Activated T-cell treated with anti-CD3 and anti-CD28 coated beads, Interleukin-2, amount 50 U/mL, for 24 hours (primary cell): ENCODE results near the gene SDC4.

ENCODE experiments used
- DNase-seq: peaks from one replicate; pipeline ENCODE4 v3.0.0-alpha.2; 2020
- H3K27ac Mint-ChIP-seq: 2 replicates; pipeline ENCODE4 v1.8.0; 2020; ENCODE audit warnings: mild to moderate bottlenecking, mixed read lengths
- H3K27me3 Mint-ChIP-seq: 2 replicates; pipeline ENCODE4 v1.8.0; 2020; ENCODE audit warnings: mixed read lengths
- H3K36me3 Mint-ChIP-seq: 2 replicates; pipeline ENCODE4 v1.8.0; 2020; ENCODE audit warnings: low read depth, mixed read lengths
- H3K4me1 Mint-ChIP-seq: 2 replicates; pipeline ENCODE4 v1.8.0; 2020; ENCODE audit warnings: low read depth, mixed read lengths
- H3K4me3 Mint-ChIP-seq: 2 replicates; pipeline ENCODE4 v1.8.0; 2020; ENCODE audit warnings: mild to moderate bottlenecking, moderate library complexity, mixed read lengths
- H3K9me3 Mint-ChIP-seq: 2 replicates; pipeline ENCODE4 v1.8.0; 2020; ENCODE audit warnings: mixed read lengths

SDC4 gene

GRCh38 chr20:45291526-45291925, 56.7 kb downstream of the SDC4 start:
- Mint-ChIP-seq H3K9me3 (no peaks in the 10 kb centered on the region), H3K36me3 (no peaks in the 10 kb centered on the region), H3K4me1 (peaks cover 13% of the 10 kb centered on the region), H3K27ac (no peak overlapping the region), H3K27me3 (peaks cover 62% of the 10 kb centered on the region), H3K4me3 (no peak overlapping the region)
- no peak for DNase-seq

GRCh38 chr20:45290677-45291355, 57.4 kb downstream of the SDC4 start:
- peaks cover 60% of the 10 kb centered on the region for H3K27me3 Mint-ChIP-seq
- peak; percentile 74 for DNase-seq
- H3K9me3 Mint-ChIP-seq: no peaks in the 10 kb centered on the region
- no peaks in the 10 kb centered on the region for H3K36me3 Mint-ChIP-seq
- H3K4me3 Mint-ChIP-seq: no peak overlapping the region
- H3K27ac Mint-ChIP-seq: no peak overlapping the region
- peaks cover 13% of the 10 kb centered on the region for H3K4me1 Mint-ChIP-seq

GRCh38 chr20:45289942-45290676, 58.1 kb downstream of the SDC4 start:
- no peak overlapping the region for H3K27ac Mint-ChIP-seq
- H3K4me1 Mint-ChIP-seq: peaks cover 13% of the 10 kb centered on the region
- no peak overlapping the region for H3K4me3 Mint-ChIP-seq
- H3K36me3 Mint-ChIP-seq: no peaks in the 10 kb centered on the region
- DNase-seq: no peak
- no peaks in the 10 kb centered on the region for H3K9me3 Mint-ChIP-seq
- H3K27me3 Mint-ChIP-seq: peaks cover 54% of the 10 kb centered on the region

GRCh38 chr20:45288860-45289259, 59.4 kb downstream of the SDC4 start:
- Mint-ChIP-seq H3K36me3 (no peaks in the 10 kb centered on the region), H3K27me3 (peaks cover 44% of the 10 kb centered on the region), H3K4me1 (peaks cover 10% of the 10 kb centered on the region), H3K27ac (no peak overlapping the region), H3K9me3 (no peaks in the 10 kb centered on the region), H3K4me3 (no peak overlapping the region)
- DNase-seq: no peak

GRCh38 chr20:45288376-45288775, 59.8 kb downstream of the SDC4 start:
- Mint-ChIP-seq H3K27me3 (peaks cover 41% of the 10 kb centered on the region), H3K4me1 (peaks cover 8% of the 10 kb centered on the region), H3K36me3 (no peaks in the 10 kb centered on the region), H3K4me3 (no peak overlapping the region), H3K27ac (no peak overlapping the region), H3K9me3 (no peaks in the 10 kb centered on the region)
- DNase-seq: no peak

- Mint-ChIP-seq H3K4me1 (no peaks in the 10 kb centered on the region), H3K27me3 (peaks cover 34% of the 10 kb centered on the region), H3K36me3 (no peaks in the 10 kb centered on the region)
Observed at GRCh38 chr20:45283551-45284057, 64.6 kb downstream of the SDC4 start.

GRCh38 chr20:45282700-45283550, 65.3 kb downstream of the SDC4 start:
- peaks cover 32% of the 10 kb centered on the region for H3K27me3 Mint-ChIP-seq
- DNase-seq: no peak
- no peaks in the 10 kb centered on the region for H3K36me3 Mint-ChIP-seq

More at GRCh38 chr20:45283551-45284057, 64.6 kb downstream of the SDC4 start:
- no peaks in the 10 kb centered on the region for H3K9me3 Mint-ChIP-seq
- H3K27ac Mint-ChIP-seq: no peak overlapping the region
- no peak for DNase-seq
- no peak overlapping the region for H3K4me3 Mint-ChIP-seq

GRCh38 chr20:45279992-45280391, 68.2 kb downstream of the SDC4 start:
- DNase-seq: no peak
- Mint-ChIP-seq H3K9me3 (no peaks in the 10 kb centered on the region), H3K4me1 (no peaks in the 10 kb centered on the region), H3K4me3 (no peak overlapping the region), H3K27ac (no peak overlapping the region), H3K27me3 (peaks cover 42% of the 10 kb centered on the region), H3K36me3 (no peaks in the 10 kb centered on the region)

More at GRCh38 chr20:45282700-45283550, 65.3 kb downstream of the SDC4 start:
- H3K9me3 Mint-ChIP-seq: no peaks in the 10 kb centered on the region
- H3K4me3 Mint-ChIP-seq: no peak overlapping the region
- no peak overlapping the region for H3K27ac Mint-ChIP-seq
- no peaks in the 10 kb centered on the region for H3K4me1 Mint-ChIP-seq

- no peak overlapping the region for H3K27ac Mint-ChIP-seq
- H3K9me3 Mint-ChIP-seq: no peaks in the 10 kb centered on the region
- H3K4me1 Mint-ChIP-seq: no peaks in the 10 kb centered on the region
- peaks cover 53% of the 10 kb centered on the region for H3K27me3 Mint-ChIP-seq
- DNase-seq: no peak
- H3K36me3 Mint-ChIP-seq: no peaks in the 10 kb centered on the region
- no peak overlapping the region for H3K4me3 Mint-ChIP-seq
Observed at GRCh38 chr20:45275338-45275737, 72.9 kb downstream of the SDC4 start.
